PC-9 (cell line): Measurements from ENCODE around the gene RTN1. TPM values are rescaled to one million over a fixed set of nuclear protein-coding genes. Genes with fewer than 3 reads are reported as not detected.

Experiments used
- BruUV-seq: library from RNA; stranded (reverse); fragments of 400-500 nt; replicated peaks from 2 replicates; lab custom pipeline; 2021; lab: Mats Ljungman, UMichigan
- CTCF ChIA-PET: fragments of 300-600 bp; sonication (Branson Sonifier 250); formaldehyde crosslinking; loops from one replicate; lab custom pipeline; 2022; ENCODE audit warnings: antibody characterized with exemption; lab: Charles Lee
- POLR2A ChIA-PET: fragments of 300-600 bp; sonication (Branson Sonifier 250); formaldehyde crosslinking; loops from one replicate; lab custom pipeline; 2022; ENCODE audit warnings: antibody characterized with exemption; ENCODE audit not compliant: unreplicated experiment; lab: Charles Lee
- DNase-seq, 2 experiments: peaks; one replicate each; pipeline versions ENCODE4 v3.0.0 to v3.0.0-alpha.2; 2015 to 2022; ENCODE audit warnings: mixed read lengths in 1 of 2
- H2AFZ ChIP-seq: fragments of 200-600 bp; sonication (generic); 2 replicates; pipeline ENCODE4 v1.8.1; 2017; ENCODE audit warnings: antibody characterized with exemption
- H3F3A ChIP-seq: fragments of 200-600 bp; sonication (generic); 2 replicates; pipeline ENCODE4 v1.8.1; 2017; ENCODE audit warnings: antibody characterized with exemption, mild to moderate bottlenecking, low read depth; ENCODE audit not compliant: insufficient read depth
- H3K27ac ChIP-seq: fragments of 200-600 bp; sonication (generic); 2 replicates; pipeline ENCODE4 v1.6.1; 2016; ENCODE audit warnings: mixed run types
- H3K27me3 ChIP-seq: fragments of 200-600 bp; sonication (generic); 2 replicates; pipeline ENCODE4 v1.6.1; 2016; ENCODE audit warnings: low read depth, mixed run types; ENCODE audit not compliant: insufficient read depth
- H3K36me3 ChIP-seq: fragments of 200-600 bp; sonication (generic); 2 replicates; pipeline ENCODE4 v1.6.1; 2016; ENCODE audit warnings: low read depth, mixed run types
- H3K4me1 ChIP-seq: fragments of 200-600 bp; sonication (generic); replicated peaks from 2 replicates; pipeline ENCODE4 v1.6.1; 2016; ENCODE audit warnings: mixed run types; ENCODE audit not compliant: insufficient read depth
- H3K4me2 ChIP-seq: fragments of 200-600 bp; sonication (generic); 2 replicates; pipeline ENCODE4 v1.6.1; 2017; ENCODE audit warnings: mixed run types
- H3K4me3 ChIP-seq: fragments of 200-600 bp; sonication (generic); 2 replicates; pipeline ENCODE4 v1.6.1; 2016; ENCODE audit warnings: mixed run types
- H3K79me2 ChIP-seq: fragments of 200-600 bp; sonication (generic); 2 replicates; pipeline ENCODE4 v1.6.1; 2017; ENCODE audit warnings: low read depth, mixed run types
- H3K9me2 ChIP-seq: fragments of 200-600 bp; sonication (generic); 2 replicates; pipeline ENCODE4 v1.8.1; 2017; ENCODE audit warnings: mild to moderate bottlenecking; ENCODE audit not compliant: insufficient read depth
- H3K9me3 ChIP-seq: fragments of 200-600 bp; sonication (generic); 2 replicates; pipeline ENCODE4 v1.8.1; 2016; ENCODE audit warnings: low read depth; ENCODE audit not compliant: insufficient read depth
- H4K20me1 ChIP-seq: fragments of 200-600 bp; sonication (generic); 2 replicates; pipeline ENCODE4 v1.8.1; 2017; ENCODE audit not compliant: insufficient read depth
- EZH2 ChIP-seq: fragments of 200-600 bp; sonication (generic); IDR thresholded peaks from 2 replicates; pipeline ENCODE4 v1.8.0; 2017; ENCODE audit warnings: antibody characterized with exemption, low read depth
- intact Hi-C: fragments of 100-400 bp; cut with micrococcal nuclease; formaldehyde crosslinking; loops from one replicate; pipeline ENCODE4 v1.10.0; 2022; ENCODE audit not compliant: unreplicated experiment
- total RNA-seq: library from RNA; stranded (reverse); gene quantifications from 2 replicates; pipeline ENCODE4 v1.2.3, GENCODE V29; 2021
- TF ChIP-seq, protein P1 (sequence below): fragments of 200-600 bp; sonication (generic); conservative IDR thresholded peaks from 2 replicates; pipeline ENCODE4 v1.6.1; 2017; ENCODE audit warnings: mixed run types, antibody characterized with exemption, mild to moderate bottlenecking, moderate library complexity

Gene RTN1
- total RNA-seq, 1 experiment from 2014 or later: not detected

GRCh38 chr14:59711080-59711479 is 159.5 kb downstream of the RTN1 start:
- no peaks in the 10 kb centered on the region for H3K79me2 ChIP-seq
- H3K4me3 ChIP-seq: no peak overlapping the region
- BruUV-seq: no TSS peak
- no peaks in the 10 kb centered on the region; the same call in 1 of the 2 replicates for H3K9me3 ChIP-seq
- no peaks in the 10 kb centered on the region for H3K36me3 ChIP-seq
- H3K9me2 ChIP-seq: no peaks in the 10 kb centered on the region
- no peak overlapping the region for H3K4me2 ChIP-seq
- no peaks in the 10 kb centered on the region for H3F3A ChIP-seq
- ChIA-PET POLR2A (no interaction called here), CTCF (no interaction called here)
- DNase-seq: no peak
- no peaks in the 10 kb centered on the region for H3K4me1 ChIP-seq
- no peak overlapping the region for H3K27ac ChIP-seq
- no peaks in the 10 kb centered on the region for H3K27me3 ChIP-seq
- no peak overlapping the region for H2AFZ ChIP-seq
- intact Hi-C loops: no loop called here
- TF ChIP-seq, protein P1, sequence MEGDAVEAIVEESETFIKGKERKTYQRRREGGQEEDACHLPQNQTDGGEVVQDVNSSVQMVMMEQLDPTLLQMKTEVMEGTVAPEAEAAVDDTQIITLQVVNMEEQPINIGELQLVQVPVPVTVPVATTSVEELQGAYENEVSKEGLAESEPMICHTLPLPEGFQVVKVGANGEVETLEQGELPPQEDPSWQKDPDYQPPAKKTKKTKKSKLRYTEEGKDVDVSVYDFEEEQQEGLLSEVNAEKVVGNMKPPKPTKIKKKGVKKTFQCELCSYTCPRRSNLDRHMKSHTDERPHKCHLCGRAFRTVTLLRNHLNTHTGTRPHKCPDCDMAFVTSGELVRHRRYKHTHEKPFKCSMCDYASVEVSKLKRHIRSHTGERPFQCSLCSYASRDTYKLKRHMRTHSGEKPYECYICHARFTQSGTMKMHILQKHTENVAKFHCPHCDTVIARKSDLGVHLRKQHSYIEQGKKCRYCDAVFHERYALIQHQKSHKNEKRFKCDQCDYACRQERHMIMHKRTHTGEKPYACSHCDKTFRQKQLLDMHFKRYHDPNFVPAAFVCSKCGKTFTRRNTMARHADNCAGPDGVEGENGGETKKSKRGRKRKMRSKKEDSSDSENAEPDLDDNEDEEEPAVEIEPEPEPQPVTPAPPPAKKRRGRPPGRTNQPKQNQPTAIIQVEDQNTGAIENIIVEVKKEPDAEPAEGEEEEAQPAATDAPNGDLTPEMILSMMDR: no peak
- no peak for TF ChIP-seq EZH2
- no peaks in the 10 kb centered on the region for H4K20me1 ChIP-seq

- intact Hi-C loops: no loop called here
- H3K27ac ChIP-seq: no peak overlapping the region
- ChIA-PET CTCF (no interaction called here), POLR2A (no interaction called here)
- H2AFZ ChIP-seq: no peak overlapping the region
- no peaks in the 10 kb centered on the region for H3K4me1 ChIP-seq
- H3K4me3 ChIP-seq: no peak overlapping the region
- no peaks in the 10 kb centered on the region for H3K79me2 ChIP-seq
- no peak for DNase-seq
- no peaks in the 10 kb centered on the region for H3K36me3 ChIP-seq
- H3K27me3 ChIP-seq: no peaks in the 10 kb centered on the region
- no peaks in the 10 kb centered on the region for H4K20me1 ChIP-seq
- no peaks in the 10 kb centered on the region for H3K9me2 ChIP-seq
- H3F3A ChIP-seq: no peaks in the 10 kb centered on the region
- H3K4me2 ChIP-seq: no peak overlapping the region
- no TSS peak for BruUV-seq
- H3K9me3 ChIP-seq: no peaks in the 10 kb centered on the region
- TF ChIP-seq EZH2: no peak
- TF ChIP-seq, protein P1: no peak
Measured at GRCh38 chr14:59707778-59708561, 162.6 kb downstream of the RTN1 start.

- no peaks in the 10 kb centered on the region for H4K20me1 ChIP-seq
- H2AFZ ChIP-seq: no peak overlapping the region
- BruUV-seq: no TSS peak
- no peaks in the 10 kb centered on the region for H3K36me3 ChIP-seq
- H3F3A ChIP-seq: no peaks in the 10 kb centered on the region
- no peaks in the 10 kb centered on the region for H3K79me2 ChIP-seq
- intact Hi-C loops: no loop called here
- H3K4me3 ChIP-seq: no peak overlapping the region
- POLR2A ChIA-PET: no interaction called here
- CTCF ChIA-PET: no interaction called here
- H3K9me3 ChIP-seq: no peaks in the 10 kb centered on the region
- TF ChIP-seq EZH2: no peak
- TF ChIP-seq, protein P1: no peak
- no peak overlapping the region for H3K27ac ChIP-seq
- H3K27me3 ChIP-seq: no peaks in the 10 kb centered on the region
- H3K4me1 ChIP-seq: no peaks in the 10 kb centered on the region
- H3K9me2 ChIP-seq: no peaks in the 10 kb centered on the region
- no peak for DNase-seq
- no peak overlapping the region for H3K4me2 ChIP-seq
Measured at GRCh38 chr14:59705866-59706265, 164.7 kb downstream of the RTN1 start.
